Cardiac atrium fibroblast (primary cell): ENCODE data around the gene CCT8L2. TPM values are rescaled to one million over a fixed set of nuclear protein-coding genes. Genes with fewer than 3 reads are reported as not detected.

ENCODE experiments used
- total RNA-seq: library from RNA; depleted of rRNA; stranded (reverse); fragments of >200 nt; gene quantifications from 2 replicates; pipeline ENCODE4 v1.2.3, GENCODE V29; 2015

CCT8L2 gene
- not detected in 2 replicates for total RNA-seq

GRCh38 chr22:16592710-16593109 lies at the start of gene CCT8L2:
TSS of gene CCT8L2 (minus strand) at chr22:16592810. CDS start at chr22:16592550, 260 bp downstream.

Other genes starting within 250 kb of the CCT8L2 start
- gene XKR3, start 232.6 kb upstream of the CCT8L2 start, total RNA-seq: not detected in 2 replicates